Neuronal stem cell (in vitro differentiated cells): ENCODE results near the gene PGP.

Experiments used
- DNase-seq: peaks from one replicate; pipeline ENCODE4 v3.0.0-alpha.2; 2013; ENCODE audit warnings: low spot score
- H2AFZ ChIP-seq: one replicate; pipeline ENCODE4 v1.6.1; 2013; ENCODE audit warnings: mild to moderate bottlenecking, low read length, inconsistent platforms
- H2AK5ac ChIP-seq: 2 replicates; pipeline ENCODE4 v1.6.1; 2013; ENCODE audit warnings: low read depth, mild to moderate bottlenecking, inconsistent platforms, low read length, moderate library complexity, mixed read lengths
- H2BK120ac ChIP-seq: 2 replicates; pipeline ENCODE4 v1.6.1; 2013; ENCODE audit warnings: low read depth, mild to moderate bottlenecking, inconsistent platforms, low read length, moderate library complexity, mixed read lengths
- H2BK12ac ChIP-seq: one replicate; pipeline ENCODE4 v1.6.1; 2013; ENCODE audit warnings: low read length, inconsistent platforms
- H2BK15ac ChIP-seq: 2 replicates; pipeline ENCODE4 v1.6.1; 2013; ENCODE audit warnings: mild to moderate bottlenecking, low read length, inconsistent platforms, mixed read lengths
- H2BK5ac ChIP-seq: one replicate; pipeline ENCODE4 v1.6.1; 2013; ENCODE audit warnings: inconsistent platforms, mild to moderate bottlenecking, low read length, moderate library complexity
- H3K14ac ChIP-seq: one replicate; pipeline ENCODE4 v1.6.1; 2013; ENCODE audit warnings: low read length, inconsistent platforms
- H3K18ac ChIP-seq: 2 replicates; pipeline ENCODE4 v1.6.1; 2013; ENCODE audit warnings: low read length, inconsistent platforms
- H3K23ac ChIP-seq: 2 replicates; pipeline ENCODE4 v1.6.1; 2013; ENCODE audit warnings: low read depth, mild to moderate bottlenecking, mixed read lengths, low read length, inconsistent platforms; ENCODE audit not compliant: poor library complexity
- H3K27ac ChIP-seq: replicated peaks from 3 replicates; pipeline ENCODE4 v1.5.1; 2013; ENCODE audit warnings: low read length, inconsistent platforms
- H3K27me3 ChIP-seq, 3 experiments: 2 replicates each; pipeline ENCODE4 v1.6.1; 2013; ENCODE audit warnings: low read length in 3 of 3, mild to moderate bottlenecking in 2 of 3, inconsistent platforms in 1 of 3, low read depth in 1 of 3, mixed read lengths in 1 of 3, moderate library complexity in 1 of 3; ENCODE audit not compliant: control insufficient read depth in 3 of 3, insufficient read depth in 3 of 3
- H3K36me3 ChIP-seq, 2 donors: replicated peaks in 1 of 2; 2 replicates each; pipeline ENCODE4 v1.6.1; 2013; ENCODE audit warnings: low read length in 2 of 2; ENCODE audit not compliant: control insufficient read depth in 2 of 2, insufficient read depth in 2 of 2
- H3K4ac ChIP-seq: 2 replicates; pipeline ENCODE4 v1.6.1; 2013; ENCODE audit warnings: inconsistent platforms, mild to moderate bottlenecking, low read length, moderate library complexity
- H3K4me1 ChIP-seq, 2 donors: 1 replicate in 1 of 2; 2 replicates in 1 of 2; pipeline ENCODE4 v1.6.1; 2013; ENCODE audit warnings: low read length in 2 of 2, low read depth in 1 of 2; ENCODE audit not compliant: control insufficient read depth in 2 of 2, insufficient read depth in 1 of 2
- H3K4me2 ChIP-seq: one replicate; pipeline ENCODE4 v1.6.1; 2013; ENCODE audit warnings: mild to moderate bottlenecking, low read length, inconsistent platforms; ENCODE audit not compliant: insufficient read depth, poor library complexity, severe bottlenecking
- H3K4me3 ChIP-seq, 2 donors: 2 replicates each; pipeline ENCODE4 v1.5.1; 2013; ENCODE audit warnings: low read length in 2 of 2, mild to moderate bottlenecking in 2 of 2, inconsistent platforms in 1 of 2, moderate library complexity in 1 of 2
- H3K79me1 ChIP-seq: one replicate; pipeline ENCODE4 v1.6.1; 2013; ENCODE audit warnings: low read depth, mild to moderate bottlenecking, inconsistent platforms, low read length, moderate library complexity
- H3K9ac ChIP-seq: one replicate; pipeline ENCODE4 v1.6.1; 2013; ENCODE audit warnings: mild to moderate bottlenecking, low read depth, low read length, inconsistent platforms; ENCODE audit not compliant: poor library complexity
- H3K9me3 ChIP-seq, 2 donors: replicated peaks in 1 of 2; 2 replicates each; pipeline versions ENCODE3 to v1.6.1; 2013; ENCODE audit warnings: low read length in 2 of 2, mild to moderate bottlenecking in 2 of 2, inconsistent platforms in 1 of 2, low read depth in 1 of 2, mixed read lengths in 1 of 2, moderate library complexity in 1 of 2; ENCODE audit not compliant: control insufficient read depth in 2 of 2, insufficient read depth in 1 of 2
- H4K8ac ChIP-seq: one replicate; pipeline ENCODE4 v1.6.1; 2013; ENCODE audit warnings: low read depth, mild to moderate bottlenecking, inconsistent platforms, low read length, moderate library complexity
- H4K91ac ChIP-seq: one replicate; pipeline ENCODE4 v1.6.1; 2013; ENCODE audit warnings: low read length, low read depth, mild to moderate bottlenecking, inconsistent platforms; ENCODE audit not compliant: poor library complexity
- WGBS, 2 donors: extraction: QIAGEN DNeasy Blood & Tissue Kit; methylation state at CpG; one replicate each; pipeline ENCODE4 v1.1.7; 2013; ENCODE audit warnings: missing lambda C conversion rate in 2 of 2, mixed read lengths in 1 of 2; ENCODE audit not compliant: insufficient read length in 2 of 2, insufficient replicate concordance in 1 of 2; ENCODE audit errors: extremely low coverage in 2 of 2; 5-methylcytosine and 5-hydroxymethylcytosine counted together

PGP gene

GRCh38 chr16:2199095-2199494 is 15.5 kb downstream of the PGP start:
- H3K23ac ChIP-seq, result peak overlapping the region; percentile 10
- no peak overlapping the region for H4K8ac ChIP-seq
- H3K79me1 ChIP-seq, result no peaks in the 10 kb centered on the region
- peak overlapping the region; percentile 43 for H2BK15ac ChIP-seq
- H3K18ac ChIP-seq, result no peak overlapping the region
- H3K14ac ChIP-seq, result no peak overlapping the region
- H3K36me3 ChIP-seq, result no peaks in the 10 kb centered on the region
- H2AK5ac ChIP-seq, result peak overlapping the region; percentile 60
- no peak overlapping the region for H3K4ac ChIP-seq
- H4K91ac ChIP-seq, result no peak overlapping the region
- H2BK12ac ChIP-seq, result no peak overlapping the region
- no peak overlapping the region for H2BK120ac ChIP-seq
- no peak overlapping the region for H3K9ac ChIP-seq
- peaks cover 10 to 21% of the 10 kb centered on the region in 2 donors for H3K4me1 ChIP-seq
- no peak for DNase-seq
- H3K27me3 ChIP-seq, result peaks cover 2 to 30% (median 23%) of the 10 kb centered on the region in 3 experiments
- H3K9me3 ChIP-seq, result peaks cover 0 to 6% of the 10 kb centered on the region in 2 donors
- WGBS, 2 donors, result no CpG with 5 or more reads among the region's 5 CpGs
- no peak overlapping the region for H3K4me3 ChIP-seq
- no peak overlapping the region for H2BK5ac ChIP-seq
- H2AFZ ChIP-seq, result no peak overlapping the region
- no peak overlapping the region for H3K4me2 ChIP-seq
- H3K27ac ChIP-seq, result no peak overlapping the region

GRCh38 chr16:2198283-2198682 is 16.4 kb downstream of the PGP start:
- Histone ChIP-seq H3K9ac (no peak overlapping the region), H3K79me1 (no peaks in the 10 kb centered on the region), H2BK120ac (no peak overlapping the region), H3K14ac (no peak overlapping the region), H2BK12ac (no peak overlapping the region), H3K4me1 (peaks cover 10 to 23% of the 10 kb centered on the region in 2 donors), H2AK5ac (no peak overlapping the region), H3K4me3 (no peak overlapping the region), H2AFZ (no peak overlapping the region), H3K27me3 (peaks cover 2 to 30% (median 23%) of the 10 kb centered on the region in 3 experiments), H4K91ac (no peak overlapping the region), H3K36me3 (no peaks in the 10 kb centered on the region), H2BK5ac (no peak overlapping the region), H3K23ac (no peak overlapping the region), H4K8ac (no peak overlapping the region), H3K27ac (no peak overlapping the region), H3K9me3 (peaks cover 0 to 6% of the 10 kb centered on the region in 2 donors), H3K4ac (no peak overlapping the region), H2BK15ac (no peak overlapping the region), H3K4me2 (no peak overlapping the region), H3K18ac (no peak overlapping the region)
- WGBS, 2 donors, result no CpG with 5 or more reads among the region's 4 CpGs
- DNase-seq, result no peak

GRCh38 chr16:2197765-2198164 is 16.9 kb downstream of the PGP start:
- Histone ChIP-seq H2BK120ac (peak overlapping the region; percentile 74), H3K9ac (no peak overlapping the region), H2BK12ac (no peak overlapping the region), H2AFZ (no peak overlapping the region), H3K4ac (no peak overlapping the region), H3K14ac (no peak overlapping the region), H3K4me1 (peaks cover 10 to 23% of the 10 kb centered on the region in 2 donors), H3K9me3 (peaks cover 0 to 6% of the 10 kb centered on the region in 2 donors), H2BK5ac (peak overlapping the region; percentile 27), H3K79me1 (no peaks in the 10 kb centered on the region), H3K27ac (no peak overlapping the region), H4K8ac (no peak overlapping the region), H2BK15ac (peak overlapping the region; percentile 88), H3K4me3 (no peak overlapping the region), H3K4me2 (no peak overlapping the region), H3K27me3 (peaks cover 2 to 30% (median 23%) of the 10 kb centered on the region in 3 experiments), H3K18ac (peak overlapping the region; percentile 91), H3K36me3 (no peaks in the 10 kb centered on the region), H3K23ac (peak overlapping the region; percentile 57), H2AK5ac (peak overlapping the region; percentile 99), H4K91ac (no peak overlapping the region)
- no peak for DNase-seq
- WGBS, 2 donors, result no CpG with 5 or more reads among the region's 6 CpGs

- Histone ChIP-seq H4K8ac (no peak overlapping the region), H3K4me2 (peak overlapping the region; percentile 73), H3K23ac (no peak overlapping the region), H2BK5ac (peak overlapping the region; percentile 27), H3K4me1 (peaks cover 10 to 23% of the 10 kb centered on the region in 2 donors), H2BK120ac (peak overlapping the region; percentile 74), H3K79me1 (no peaks in the 10 kb centered on the region), H3K9me3 (peaks cover 0 to 6% of the 10 kb centered on the region in 2 donors), H2AFZ (peak overlapping the region; percentile 91), H3K4ac (no peak overlapping the region), H2AK5ac (peak overlapping the region; percentile 99), H2BK15ac (peak overlapping the region; percentile 88), H3K9ac (no peak overlapping the region), H4K91ac (no peak overlapping the region), H3K18ac (peak overlapping the region; percentile 91), H3K14ac (no peak overlapping the region), H3K27me3 (peaks cover 2 to 30% (median 23%) of the 10 kb centered on the region in 3 experiments), H3K27ac (no peak overlapping the region), H3K36me3 (no peaks in the 10 kb centered on the region), H3K4me3 (peak overlapping the region; percentile 38 to 75), H2BK12ac (no peak overlapping the region)
- DNase-seq, result no peak
- WGBS, 2 donors, result no CpG with 5 or more reads among the region's 32 CpGs
These were observed 17.6 kb downstream of the PGP start for GRCh38 chr16:2196981-2197511.
